GM21786 (cell line): ENCODE results near the gene TNRC6C.
"Not testable (repeated sequence)": the region's sequence is repeated elsewhere in the genome, so short reads cannot be mapped to it uniquely, and the experiment has no call there.

Experiments used
- ATAC-seq: cut with Tn5 transposase; IDR thresholded peaks from one replicate; pipeline ENCODE4 v1.9.1; 2021; ENCODE audit not compliant: unreplicated experiment

The TNRC6C gene

DNA sequence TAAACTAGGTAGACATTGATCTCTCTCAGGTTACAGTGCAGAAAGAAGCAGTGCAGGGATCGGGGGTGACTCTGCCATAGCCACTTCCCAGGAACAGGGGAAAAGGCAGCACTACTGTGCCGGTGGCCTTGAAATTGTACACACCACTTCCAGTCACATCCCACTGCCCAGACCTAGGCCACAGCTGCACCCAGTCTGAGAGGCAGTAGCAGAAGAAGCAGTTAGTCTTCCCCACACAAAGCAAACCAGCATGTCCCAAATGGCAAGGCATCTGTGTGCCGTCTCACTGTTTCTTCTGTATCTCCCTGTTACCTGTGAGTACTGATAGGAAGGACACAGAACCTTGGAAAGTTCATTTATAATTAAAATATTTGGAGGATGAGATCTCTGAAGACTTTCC is 123.0 kb downstream of the TNRC6C start:
- ATAC-seq = no peak

DNA sequence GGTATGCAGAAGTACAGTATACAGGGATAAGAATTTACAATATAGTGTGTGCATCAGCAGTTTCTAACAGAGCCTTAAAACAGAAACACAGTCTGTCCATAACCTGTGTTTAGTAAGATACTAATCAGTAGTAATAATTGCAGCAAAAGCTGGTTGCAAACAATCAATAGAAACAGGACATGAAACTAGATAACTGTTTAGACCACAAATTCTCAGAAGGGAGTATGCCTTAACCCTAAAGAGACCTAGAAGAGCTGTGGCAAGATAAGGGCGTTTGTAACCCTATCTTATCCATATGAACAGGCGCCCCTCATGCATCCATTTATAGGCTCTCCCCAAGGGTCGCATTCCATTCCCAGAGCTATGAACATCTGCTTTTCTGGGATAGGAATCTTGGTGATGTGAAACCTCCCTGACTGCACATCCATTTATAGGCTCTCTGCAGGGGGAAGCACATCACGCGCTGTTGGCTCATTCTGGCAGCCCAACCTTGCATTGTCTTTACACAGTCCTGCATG is 123.9 kb downstream of the TNRC6C start:
- ATAC-seq = not testable (repeated sequence)

DNA sequence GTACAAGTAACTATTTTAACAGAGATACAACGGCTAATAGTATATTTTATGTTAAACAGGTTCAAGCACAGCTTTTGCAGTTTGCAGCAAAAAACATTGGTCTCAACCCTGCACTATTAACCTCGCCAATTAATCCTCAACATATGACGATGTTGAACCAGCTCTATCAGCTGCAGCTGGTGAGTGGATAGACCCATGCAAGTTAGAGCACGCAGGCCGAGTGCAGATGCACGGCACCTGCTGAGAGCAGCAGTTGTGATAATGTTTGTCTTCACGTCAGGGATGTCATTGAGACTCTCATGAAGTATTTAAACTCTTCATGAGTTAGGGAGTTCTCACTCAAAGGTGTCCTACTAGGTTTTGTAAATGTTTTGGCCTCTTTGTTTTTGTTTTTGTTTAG is 124.5 kb downstream of the TNRC6C start:
- no peak for ATAC-seq

DNA sequence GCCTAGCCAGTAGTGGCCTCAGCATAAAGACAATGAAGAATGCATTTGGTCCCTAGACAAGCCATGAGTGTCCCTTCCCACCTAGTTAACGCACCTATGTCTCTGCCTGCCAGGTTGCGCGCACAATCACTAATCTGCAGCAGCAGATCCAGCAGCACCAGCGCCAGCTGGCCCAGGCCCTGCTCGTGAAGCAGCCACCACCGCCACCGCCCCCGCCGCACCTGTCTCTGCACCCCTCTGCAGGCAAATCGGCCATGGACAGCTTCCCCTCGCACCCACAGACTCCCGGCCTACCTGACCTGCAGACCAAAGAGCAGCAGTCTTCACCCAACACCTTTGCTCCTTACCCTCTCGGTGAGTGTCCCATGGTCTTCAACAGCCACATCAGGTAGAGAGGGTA is 128.2 kb downstream of the TNRC6C start:
- no peak for ATAC-seq

DNA sequence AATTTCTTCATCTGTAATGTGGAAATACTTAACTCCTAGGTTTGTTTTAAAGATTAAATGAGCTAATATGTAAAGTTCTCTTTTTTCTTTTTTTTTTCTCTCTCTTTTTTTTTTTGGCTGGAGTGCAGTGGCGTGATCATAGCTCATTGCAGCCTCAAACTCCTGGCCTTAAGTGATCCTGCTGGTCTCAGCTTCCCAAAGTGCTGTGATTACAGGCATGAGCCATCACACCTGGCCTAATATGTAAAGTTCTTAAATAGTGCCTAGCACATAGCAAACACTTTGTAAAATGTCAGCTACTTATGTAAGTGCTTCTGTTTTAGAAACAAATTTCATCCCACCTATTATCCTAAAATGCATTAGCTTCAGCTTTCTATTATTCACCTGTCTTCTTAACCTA is 130.0 kb downstream of the TNRC6C start:
- no peak for ATAC-seq

DNA sequence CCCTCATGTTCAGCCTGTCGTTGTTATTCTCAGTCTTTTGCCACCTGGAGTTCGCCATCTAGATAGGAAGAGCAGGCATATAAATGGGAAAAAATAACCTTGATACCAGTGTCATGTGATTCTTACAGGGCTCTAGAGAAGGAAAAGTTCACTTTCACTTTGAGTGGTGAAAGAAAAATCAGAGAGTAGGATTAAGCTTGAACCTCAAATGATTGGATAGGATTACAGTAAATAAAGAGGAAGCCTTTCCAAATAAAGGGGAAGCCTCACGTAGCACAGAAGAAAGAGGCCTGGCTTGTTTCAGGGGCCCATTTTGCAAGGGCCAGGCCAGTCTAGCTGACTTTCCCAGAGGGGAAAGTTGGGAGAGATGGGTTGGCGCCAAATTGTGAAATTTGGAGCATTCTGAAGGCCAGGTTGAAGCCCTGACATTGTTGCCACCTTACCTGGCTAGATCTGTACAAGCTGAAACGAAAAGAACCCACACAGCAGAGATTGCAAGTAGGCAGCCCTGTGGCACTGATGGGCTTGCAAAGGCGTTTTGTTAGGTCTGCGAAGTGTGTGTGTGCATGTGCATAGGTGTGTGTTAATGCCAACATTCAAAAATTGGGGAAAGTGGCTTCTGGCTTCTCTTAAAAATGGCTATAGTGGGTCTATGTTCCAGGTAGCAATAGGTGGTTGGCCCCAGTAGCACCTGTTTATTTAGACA is 131.2 kb downstream of the TNRC6C start:
- ATAC-seq = no peak

DNA sequence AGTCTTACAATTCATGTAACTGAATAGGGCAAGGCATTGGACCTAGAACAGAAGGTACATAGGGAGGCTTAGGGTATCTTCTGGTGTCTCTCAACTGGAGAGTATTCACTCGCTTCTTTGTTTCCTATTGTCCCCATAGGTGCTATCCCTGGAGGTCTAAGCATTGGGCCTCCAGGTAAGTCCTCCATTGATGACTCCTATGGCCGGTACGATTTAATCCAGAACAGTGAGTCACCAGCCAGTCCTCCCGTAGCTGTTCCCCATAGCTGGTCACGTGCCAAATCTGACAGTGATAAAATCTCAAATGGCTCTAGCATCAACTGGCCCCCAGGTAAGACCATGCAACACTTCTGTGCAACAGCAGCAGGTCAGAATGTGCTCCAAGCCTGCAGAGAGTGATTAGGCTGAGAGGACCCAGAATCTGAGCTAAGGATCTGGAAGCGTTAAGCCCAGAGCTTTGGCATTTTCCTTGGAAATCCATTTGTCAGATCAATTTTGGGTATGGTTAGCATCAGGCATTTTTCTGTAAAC is 134.4 kb downstream of the TNRC6C start:
- ATAC-seq = no peak

DNA sequence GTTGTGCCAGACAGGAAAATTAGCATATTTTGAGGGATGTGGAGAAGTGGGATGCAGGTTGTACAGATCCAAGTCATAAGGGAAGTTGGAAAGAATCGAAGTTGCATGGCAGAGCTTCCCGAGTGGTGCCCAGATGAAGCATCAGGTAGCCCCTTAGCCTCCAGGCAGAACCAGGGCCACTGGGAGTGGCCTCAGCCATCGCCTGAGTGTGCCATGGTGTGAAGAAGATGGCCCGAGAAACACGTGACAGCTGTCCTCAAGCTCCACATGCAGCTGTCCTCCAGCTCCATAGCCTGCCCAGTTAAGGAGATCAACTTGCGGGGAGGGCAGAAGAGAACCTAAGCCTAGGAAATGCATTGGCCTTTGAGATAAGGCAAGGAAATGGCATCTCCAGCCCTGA is 136.5 kb downstream of the TNRC6C start:
- ATAC-seq = no peak

DNA sequence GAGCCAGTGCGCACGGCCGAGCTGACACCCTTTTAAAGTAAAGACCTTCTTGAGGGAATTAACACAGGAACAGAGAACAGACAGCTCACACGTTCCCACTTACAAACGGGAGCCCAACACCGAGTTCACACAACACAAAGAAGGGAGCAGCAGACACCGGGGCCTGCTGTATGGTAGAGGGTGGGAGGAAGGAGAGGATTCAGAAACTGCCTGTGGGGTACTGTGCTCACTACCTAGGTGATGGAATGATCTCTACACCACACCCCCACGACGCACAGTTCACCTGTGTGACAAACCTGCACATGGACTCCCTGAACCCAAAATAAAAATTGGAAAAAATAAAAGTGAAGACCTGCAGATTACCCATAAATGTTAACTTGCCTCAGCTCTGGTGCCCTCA is 137.6 kb downstream of the TNRC6C start:
- ATAC-seq = no peak

DNA sequence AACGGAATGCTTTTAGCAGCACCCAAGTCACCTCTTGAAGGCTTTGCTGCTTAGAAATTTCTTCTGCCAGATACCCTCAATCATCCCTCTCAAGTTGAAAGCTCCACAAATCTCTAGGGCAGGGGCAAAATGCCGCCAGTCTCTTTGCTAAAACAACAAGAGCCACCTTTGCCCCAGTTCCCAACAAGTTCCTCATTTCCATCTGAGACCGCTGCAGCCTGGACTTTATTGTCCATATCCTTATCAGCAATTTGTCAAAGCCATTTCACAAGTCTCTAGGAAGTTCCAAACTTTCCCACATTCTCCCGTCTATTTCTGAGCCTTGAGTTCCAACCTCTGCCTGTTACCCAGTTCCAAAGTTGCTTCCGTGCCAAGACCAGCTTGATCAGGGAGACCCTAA is 142.6 kb downstream of the TNRC6C start:
- no peak for ATAC-seq

DNA sequence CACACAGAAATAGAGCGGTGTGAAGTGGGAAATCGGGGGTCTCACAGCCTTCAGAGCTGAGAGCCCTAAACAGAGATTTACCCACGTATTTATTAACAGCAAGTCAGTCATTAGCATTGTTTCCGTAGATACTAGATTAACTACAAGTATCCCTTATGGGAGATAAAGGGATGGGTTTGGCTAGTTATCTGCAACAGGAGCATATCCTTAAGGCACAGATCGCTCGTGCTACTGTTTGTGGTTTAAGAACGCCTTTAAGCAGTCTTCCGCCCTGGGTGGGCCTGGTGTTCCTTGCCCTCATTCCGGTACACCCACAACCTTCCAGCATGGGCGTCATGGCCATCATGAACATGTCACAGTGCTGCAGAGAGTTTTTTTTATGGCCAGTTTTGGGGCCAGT is 143.0 kb downstream of the TNRC6C start:
- no peak for ATAC-seq

DNA sequence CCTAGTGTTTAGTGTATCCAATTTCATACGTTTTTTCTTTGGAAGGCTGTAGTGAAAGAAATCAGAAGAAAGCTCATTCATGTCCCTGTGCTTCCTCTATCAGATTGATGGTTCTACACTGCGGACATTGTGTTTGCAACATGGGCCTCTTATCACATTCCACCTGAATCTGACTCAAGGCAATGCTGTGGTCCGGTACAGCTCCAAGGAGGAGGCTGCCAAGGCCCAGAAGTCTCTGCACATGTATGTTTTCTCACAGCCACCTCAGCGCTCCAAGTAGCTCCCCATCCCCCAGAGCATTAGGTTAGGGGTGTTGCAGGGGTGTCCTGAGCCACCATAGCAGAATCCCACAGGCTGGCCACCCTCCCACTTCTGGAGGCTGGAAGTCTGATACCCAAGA is 144.8 kb downstream of the TNRC6C start:
- no peak for ATAC-seq

DNA sequence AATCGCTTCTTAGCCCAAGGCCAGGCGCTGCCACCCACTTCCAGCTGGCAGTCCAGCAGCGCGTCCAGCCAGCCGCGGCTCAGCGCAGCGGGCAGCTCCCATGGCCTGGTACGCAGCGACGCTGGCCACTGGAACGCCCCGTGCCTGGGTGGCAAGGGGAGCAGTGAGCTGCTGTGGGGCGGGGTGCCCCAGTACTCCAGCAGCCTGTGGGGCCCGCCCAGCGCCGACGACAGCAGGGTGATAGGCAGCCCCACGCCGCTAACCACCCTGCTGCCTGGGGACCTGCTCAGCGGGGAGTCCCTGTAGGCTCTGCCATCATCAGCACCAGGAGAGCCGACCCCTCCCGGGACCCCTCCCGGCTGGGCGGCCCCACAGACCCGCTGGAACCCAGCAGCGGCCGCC is 146.0 kb downstream of the TNRC6C start:
- ATAC-seq = no peak

DNA sequence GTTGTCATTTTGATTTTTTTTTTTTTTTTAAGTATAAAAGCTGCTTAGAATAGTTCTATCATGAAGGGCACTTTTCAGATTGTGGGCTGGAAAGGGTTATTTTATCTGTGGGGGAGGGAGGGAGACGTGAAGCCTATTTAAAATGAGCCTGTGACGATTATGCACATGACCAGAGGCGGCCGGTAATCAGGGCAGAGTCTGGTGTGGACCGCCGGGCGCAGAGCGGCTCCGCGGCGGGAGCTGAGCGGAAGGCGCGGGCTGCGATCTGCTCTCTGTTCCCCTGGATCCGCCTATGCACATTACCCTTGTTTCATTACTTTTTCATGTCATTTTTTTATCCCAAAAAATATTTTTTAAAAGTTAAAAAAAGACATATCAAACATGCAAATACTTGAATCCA is 146.6 kb downstream of the TNRC6C start:
- no peak for ATAC-seq

DNA sequence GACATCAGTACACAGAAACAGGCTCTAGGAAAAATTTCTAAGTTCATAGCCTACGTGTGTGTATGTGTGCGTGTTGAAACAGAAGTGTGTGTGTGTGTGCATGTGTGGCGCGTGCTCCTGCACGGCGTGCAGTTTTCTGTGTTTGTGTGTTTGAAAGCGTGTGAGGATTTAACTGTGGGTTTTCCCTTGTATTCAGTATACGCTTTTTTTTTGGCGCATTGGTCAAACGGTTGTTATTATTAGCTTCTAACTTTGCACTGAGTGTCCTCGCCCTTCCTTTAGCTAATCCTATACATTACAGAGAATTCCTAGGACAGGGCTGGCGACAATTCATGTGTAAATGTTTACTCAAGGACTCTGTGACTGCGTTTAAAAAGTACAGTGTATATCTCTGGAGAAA is 147.0 kb downstream of the TNRC6C start:
- ATAC-seq = no peak

DNA sequence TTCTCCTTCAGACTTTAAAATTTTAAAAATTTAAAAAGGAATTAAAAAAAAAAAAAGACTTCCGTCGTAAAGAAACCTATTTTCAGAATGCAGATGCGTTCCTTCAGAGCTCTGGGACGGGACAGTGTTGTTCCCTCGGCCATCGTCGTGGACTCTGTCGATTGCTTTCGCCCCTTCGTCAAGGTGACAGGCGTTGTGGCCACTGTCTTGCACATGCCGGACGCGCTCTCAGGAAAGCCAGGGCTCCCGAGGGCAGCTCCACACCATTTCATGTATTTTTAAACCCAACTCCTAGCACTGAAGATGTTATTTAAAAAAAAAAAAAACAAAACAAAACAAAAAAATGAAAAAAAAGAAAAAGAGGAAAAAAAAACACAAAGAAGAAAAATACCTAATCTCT is 147.7 kb downstream of the TNRC6C start:
- ATAC-seq = no peak

DNA sequence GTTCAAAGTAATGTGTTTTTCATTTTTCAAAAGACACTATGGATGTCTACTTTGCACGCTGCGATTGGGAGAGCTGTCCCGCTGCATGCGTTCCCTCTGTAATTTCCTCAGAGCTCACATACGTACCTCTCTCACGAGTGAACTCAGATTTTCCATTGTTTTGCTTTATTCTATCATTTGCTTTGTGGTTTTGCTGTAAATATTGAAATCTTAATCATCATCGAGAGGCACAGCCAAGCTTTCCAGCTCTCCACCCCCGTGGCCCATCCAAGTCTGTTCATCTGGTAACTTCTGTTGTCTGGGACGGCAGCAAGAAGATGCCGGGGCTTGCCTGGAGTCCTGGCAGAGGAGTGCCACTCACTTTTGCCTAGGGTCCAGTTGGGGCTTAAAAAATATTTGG is 149.0 kb downstream of the TNRC6C start:
- ATAC-seq = no peak

DNA sequence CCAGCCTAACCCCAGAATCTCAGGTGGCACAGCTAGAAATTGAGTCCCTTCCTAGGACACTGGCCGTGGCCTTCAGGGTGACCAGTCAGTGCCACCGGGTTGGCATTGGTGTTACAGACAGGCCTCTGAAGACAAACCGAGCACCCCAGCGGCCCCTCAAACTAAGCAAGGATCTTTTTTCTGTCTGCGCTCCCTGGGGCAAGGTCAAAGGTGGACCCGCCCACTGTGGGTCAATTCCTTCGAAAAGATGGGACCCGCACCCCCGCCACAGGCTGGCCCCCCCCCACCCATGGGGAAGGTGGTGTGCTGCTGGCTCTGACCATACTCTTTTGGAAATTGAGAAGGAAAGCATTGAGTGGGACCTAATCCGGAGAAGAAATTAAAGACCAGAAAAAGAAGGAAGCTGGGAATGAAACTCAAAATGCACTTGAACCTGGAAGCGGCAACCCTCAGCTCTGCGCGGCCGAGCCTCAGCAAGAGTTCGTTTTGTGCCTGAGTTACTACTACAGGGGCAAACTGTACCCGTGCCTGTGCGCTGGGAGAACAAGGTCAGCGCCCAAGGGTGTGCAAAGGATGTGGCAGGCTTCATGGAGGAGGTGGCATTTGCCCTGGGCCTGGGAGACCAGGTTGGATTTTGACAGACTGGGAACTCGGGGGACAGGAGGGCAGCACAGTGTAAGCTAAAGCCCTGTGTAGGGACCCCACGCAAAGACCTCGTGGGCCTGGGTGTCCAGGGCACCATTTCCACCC is 149.6 kb downstream of the TNRC6C start:
- ATAC-seq = no peak

DNA sequence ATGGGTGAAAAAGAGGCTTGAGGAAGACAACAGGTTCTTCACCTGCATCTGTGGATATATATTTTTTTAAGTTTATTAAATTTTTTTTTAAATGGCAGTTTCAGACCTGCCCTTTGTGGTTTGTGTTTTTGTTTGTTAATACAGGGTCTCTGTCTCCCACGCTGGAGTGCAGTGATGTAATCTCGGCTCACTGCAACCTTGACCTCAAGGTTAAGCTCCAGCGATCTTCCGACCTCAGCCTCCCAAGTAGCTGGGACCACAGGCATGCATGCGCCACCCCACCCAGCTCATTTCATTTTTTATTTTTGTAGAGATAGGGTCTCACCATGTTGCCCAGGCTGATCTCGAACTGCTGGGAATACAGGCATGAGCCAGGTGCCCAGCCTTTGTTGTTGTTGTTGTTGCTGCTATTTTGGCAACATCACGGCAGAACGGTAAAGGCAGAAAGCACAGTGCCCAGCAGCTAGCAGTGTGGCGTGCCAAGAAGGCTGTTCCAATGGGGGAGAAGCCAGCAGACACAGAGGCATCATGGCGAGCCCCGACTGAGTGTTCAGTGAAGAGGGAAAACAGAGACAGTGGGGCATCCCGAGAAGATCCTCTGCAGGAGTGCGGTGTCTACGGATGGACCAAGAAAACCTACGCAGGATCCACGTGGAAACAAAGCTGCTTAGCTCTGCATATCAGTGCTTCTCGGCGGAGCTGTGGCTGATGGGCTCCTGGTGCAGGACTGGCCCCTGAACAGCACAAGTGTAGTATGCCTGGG is 150.4 kb downstream of the TNRC6C start:
- ATAC-seq = no peak

DNA sequence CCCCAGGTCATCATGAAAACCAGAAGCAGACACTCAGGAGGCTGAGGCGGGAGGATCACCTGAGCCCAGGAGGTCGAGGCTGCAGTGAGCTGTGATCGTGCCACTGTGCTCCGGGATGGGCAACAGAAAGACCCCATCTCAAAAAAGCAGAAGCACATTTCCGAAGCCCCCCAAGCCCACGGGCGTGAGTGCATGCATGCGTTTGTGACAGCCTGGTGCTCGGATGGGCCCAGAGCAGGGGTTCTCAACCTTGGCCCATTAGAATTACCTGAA is 150.9 kb downstream of the TNRC6C start:
- ATAC-seq = no peak

DNA sequence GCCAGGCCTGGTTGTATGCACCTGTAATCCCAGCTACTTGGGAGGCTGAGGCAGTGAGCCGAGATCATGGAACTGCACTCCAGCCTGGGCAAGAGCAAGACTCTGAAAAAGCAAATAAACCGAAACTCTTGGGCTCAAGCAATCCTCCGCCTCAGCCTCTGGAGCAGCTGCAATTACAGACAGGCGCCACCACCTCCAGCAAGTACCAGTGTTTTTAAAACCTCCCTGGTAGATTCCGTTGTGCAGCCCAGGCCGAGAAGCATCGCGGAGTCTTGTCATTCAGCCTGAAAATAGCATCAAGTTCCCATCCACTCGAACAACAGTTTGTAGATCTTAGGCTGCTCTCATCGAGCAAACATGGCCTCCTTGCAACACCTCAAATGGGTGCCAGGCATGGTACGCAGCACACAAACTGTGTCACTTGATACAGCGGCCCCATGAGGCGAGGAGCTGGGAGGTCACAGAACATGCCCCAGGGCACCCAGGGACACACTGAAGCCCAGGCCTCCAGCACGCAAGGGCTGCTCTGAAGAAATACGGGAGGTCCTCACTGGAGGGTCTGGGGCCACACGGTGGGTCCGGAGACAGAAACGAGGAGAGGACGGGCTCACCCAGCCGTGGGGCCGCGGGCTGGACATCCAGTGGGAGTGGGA is 152.0 kb downstream of the TNRC6C start:
- ATAC-seq = no peak
